Ectodermal cell (in vitro differentiated cells): Measurements from ENCODE around the gene ANKLE1.
"Not testable (repeated sequence)": the region's sequence is repeated elsewhere in the genome, so short reads cannot be mapped to it uniquely, and the experiment has no call there.

Experiments
- H3K27ac ChIP-seq: 2 replicates; pipeline ENCODE4 v1.7.0; 2013; ENCODE audit warnings: mild to moderate bottlenecking, low read depth, low read length; ENCODE audit not compliant: insufficient read depth, poor library complexity, severe bottlenecking
- H3K27me3 ChIP-seq: 2 replicates; pipeline ENCODE4 v1.7.0; 2013; ENCODE audit warnings: mild to moderate bottlenecking, low read length; ENCODE audit not compliant: insufficient read depth, control insufficient read depth, poor library complexity, severe bottlenecking
- H3K36me3 ChIP-seq: one replicate; pipeline ENCODE4 v1.7.0; 2013; ENCODE audit warnings: low read length; ENCODE audit not compliant: control insufficient read depth, insufficient read depth
- H3K4me1 ChIP-seq: one replicate; pipeline ENCODE4 v1.7.0; 2013; ENCODE audit warnings: low read length; ENCODE audit not compliant: control insufficient read depth, insufficient read depth
- H3K4me3 ChIP-seq: 2 replicates; pipeline ENCODE4 v1.7.0; 2013; ENCODE audit warnings: low read depth, low read length, control low read depth; ENCODE audit not compliant: insufficient read depth
- H3K9me3 ChIP-seq: 2 replicates; pipeline ENCODE4 v1.7.0; 2013; ENCODE audit warnings: mild to moderate bottlenecking, low read length, moderate library complexity; ENCODE audit not compliant: control insufficient read depth
- WGBS, 2 experiments: methylation state at CpG; one replicate each; pipeline ENCODE4 v1.1.7; 2013; ENCODE audit warnings: missing lambda C conversion rate in 2 of 2; 5-methylcytosine and 5-hydroxymethylcytosine counted together

Gene ANKLE1

DNA sequence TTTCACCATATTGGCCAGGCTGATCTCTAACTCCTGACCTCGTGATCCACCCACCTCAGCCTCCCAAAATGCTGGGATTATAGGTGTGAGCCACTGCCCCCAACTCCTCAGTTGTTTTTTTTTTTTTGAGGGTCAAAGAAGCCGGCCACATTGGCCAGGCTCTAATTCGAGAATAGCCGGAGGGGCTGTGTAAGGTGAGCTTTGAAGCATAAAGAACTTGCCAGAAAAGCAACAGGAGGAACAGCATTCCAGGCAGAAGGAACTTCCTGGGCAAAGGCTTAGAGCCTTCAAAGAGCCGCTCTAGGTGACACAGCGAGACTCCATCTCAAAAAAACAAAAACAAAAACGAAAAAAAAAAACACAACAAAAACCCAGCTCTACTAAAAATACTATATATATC is 15.7 kb upstream of the ANKLE1 start:
- WGBS, 2 experiments: 90 to 94% methylated on average over 7 of the region's 7 CpGs
- Histone ChIP-seq H3K27ac (no peak overlapping the region), H3K27me3 (no peaks in the 10 kb centered on the region), H3K9me3 (no peaks in the 10 kb centered on the region), H3K36me3 (peaks cover 11% of the 10 kb centered on the region), H3K4me1 (peaks cover 6% of the 10 kb centered on the region), H3K4me3 (no peak overlapping the region)

DNA sequence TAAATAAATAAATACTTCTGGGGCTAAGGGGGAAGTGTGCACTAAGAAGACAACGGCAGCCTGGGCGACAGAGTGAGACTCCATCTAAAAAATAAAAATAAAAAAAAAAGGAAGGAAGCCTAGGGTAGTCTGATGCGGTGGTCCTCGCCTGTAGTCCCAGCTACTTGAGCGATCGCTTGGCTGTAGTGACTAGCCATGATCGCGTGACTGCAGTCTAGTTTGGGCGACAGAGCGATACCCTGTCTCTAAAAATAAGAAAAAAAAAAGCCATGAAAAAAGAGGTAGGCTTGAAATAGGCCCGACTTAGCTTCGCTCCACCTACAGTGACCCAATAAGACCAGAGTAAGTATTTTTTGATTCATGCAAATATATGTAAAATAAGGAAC is 15.1 kb upstream of the ANKLE1 start:
- Histone ChIP-seq H3K4me1 (peaks cover 6% of the 10 kb centered on the region), H3K27ac (no peak overlapping the region)
- 87 to 90% methylated on average over 12 of the region's 12 CpGs for WGBS, 2 experiments

DNA sequence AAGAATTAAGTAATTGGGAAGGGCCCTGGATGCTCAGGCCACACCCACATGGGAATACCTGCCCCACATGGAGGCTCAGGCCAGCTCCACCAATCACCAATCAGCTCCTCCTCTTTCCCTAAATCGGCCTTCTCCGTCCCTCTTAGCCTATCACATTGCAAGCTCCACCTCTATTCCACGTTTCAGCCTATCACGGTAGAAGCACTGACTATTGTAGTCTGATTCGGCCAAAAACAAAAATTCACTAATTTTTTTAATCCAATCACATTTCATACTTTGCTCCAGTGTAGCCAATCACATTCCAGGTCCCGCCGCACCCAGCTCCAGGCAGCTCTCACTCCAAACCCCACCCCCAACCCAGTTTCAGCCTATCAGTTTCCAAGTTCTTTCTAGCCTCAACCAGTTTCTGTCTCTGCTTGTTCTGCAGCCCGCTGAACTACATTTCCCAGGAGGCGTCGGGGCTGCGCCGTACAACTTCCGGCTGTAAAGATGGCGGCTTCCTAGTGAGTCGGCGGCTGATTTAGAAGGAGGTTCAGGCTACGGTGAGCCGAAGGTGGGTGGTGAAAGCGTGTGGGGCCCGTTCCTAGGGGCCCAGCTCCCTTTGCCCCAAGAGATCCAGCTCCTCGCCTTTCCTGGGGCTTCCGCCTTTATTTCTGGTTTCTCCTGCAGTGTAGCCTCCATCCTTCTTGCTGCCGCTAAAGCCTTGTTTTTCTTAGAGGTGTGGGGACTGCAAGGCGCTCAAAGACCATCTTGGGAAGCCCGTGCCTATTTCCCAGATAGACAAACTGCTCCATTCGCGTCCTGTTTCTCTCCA is 14.5 kb upstream of the ANKLE1 start, which contains the start of gene BABAM1:
Gene BABAM1, plus strand, starts transcription at position 469 of the 814 bp plus-strand sequence. CDS start 1,364 bp downstream, outside the sequence.
- Histone ChIP-seq H3K4me3 (peak within 1 kb of the TSS; percentile 87), H3K4me1 (peaks cover 6% of the 10 kb centered on the region), H3K36me3 (peaks cover 11% of the 10 kb centered on the region), H3K9me3 (no peaks in the 10 kb centered on the region), H3K27me3 (no peaks in the 10 kb centered on the region), H3K27ac (no peak within 1 kb of the TSS)
- WGBS, 2 experiments: 1% methylated on average over 27 of the region's 27 CpGs

More for the DNA sequence above, 15.1 kb upstream of the ANKLE1 start:
- H3K36me3 ChIP-seq: peaks cover 11% of the 10 kb centered on the region
- H3K27me3 ChIP-seq: no peaks in the 10 kb centered on the region
- H3K9me3 ChIP-seq: no peaks in the 10 kb centered on the region
- H3K4me3 ChIP-seq: no peak overlapping the region

DNA sequence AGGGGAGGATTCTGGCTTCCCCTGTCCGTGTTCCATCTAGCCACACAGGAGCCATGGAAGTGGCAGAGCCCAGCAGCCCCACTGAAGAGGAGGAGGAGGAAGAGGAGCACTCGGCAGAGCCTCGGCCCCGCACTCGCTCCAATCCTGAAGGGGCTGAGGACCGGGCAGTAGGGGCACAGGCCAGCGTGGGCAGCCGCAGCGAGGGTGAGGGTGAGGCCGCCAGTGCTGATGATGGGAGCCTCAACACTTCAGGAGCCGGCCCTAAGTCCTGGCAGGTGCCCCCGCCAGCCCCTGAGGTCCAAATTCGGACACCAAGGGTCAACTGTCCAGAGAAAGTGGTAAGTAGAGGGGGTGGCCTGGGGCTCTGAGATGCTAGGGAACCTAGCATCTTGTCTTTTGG is 12.9 kb upstream of the ANKLE1 start:
- peaks cover 6% of the 10 kb centered on the region for H3K4me1 ChIP-seq
- H3K27ac ChIP-seq: no peak overlapping the region
- WGBS, 2 experiments: 93 to 96% methylated on average over 13 of the region's 13 CpGs
- no peaks in the 10 kb centered on the region for H3K9me3 ChIP-seq
- no peak overlapping the region for H3K4me3 ChIP-seq
- peaks cover 18% of the 10 kb centered on the region for H3K36me3 ChIP-seq
- H3K27me3 ChIP-seq: no peaks in the 10 kb centered on the region

DNA sequence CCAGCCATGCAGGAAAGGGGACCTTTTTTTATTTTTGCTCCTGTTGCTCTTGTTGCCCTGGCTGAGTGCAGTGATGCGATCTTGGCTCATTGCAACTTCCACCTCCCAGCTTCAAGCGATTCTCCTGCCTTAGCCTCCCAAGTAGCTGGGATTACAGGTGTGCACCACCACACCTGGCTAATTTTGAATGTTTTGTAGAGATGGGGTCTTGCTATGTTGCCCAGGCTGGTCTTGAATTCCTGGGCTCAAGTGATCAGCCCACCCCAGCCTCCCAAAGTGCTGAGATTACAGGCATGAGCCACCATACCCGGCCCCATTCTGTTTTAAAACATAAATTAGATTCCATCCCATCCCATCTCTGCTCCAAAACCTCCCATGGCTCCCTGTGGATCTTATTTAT is 6.8 kb upstream of the ANKLE1 start:
- H3K36me3 ChIP-seq: peaks cover 41% of the 10 kb centered on the region
- H3K27me3 ChIP-seq: not testable (repeated sequence)
- 89 to 96% methylated on average over 3 of the region's 3 CpGs for WGBS, 2 experiments

DNA sequence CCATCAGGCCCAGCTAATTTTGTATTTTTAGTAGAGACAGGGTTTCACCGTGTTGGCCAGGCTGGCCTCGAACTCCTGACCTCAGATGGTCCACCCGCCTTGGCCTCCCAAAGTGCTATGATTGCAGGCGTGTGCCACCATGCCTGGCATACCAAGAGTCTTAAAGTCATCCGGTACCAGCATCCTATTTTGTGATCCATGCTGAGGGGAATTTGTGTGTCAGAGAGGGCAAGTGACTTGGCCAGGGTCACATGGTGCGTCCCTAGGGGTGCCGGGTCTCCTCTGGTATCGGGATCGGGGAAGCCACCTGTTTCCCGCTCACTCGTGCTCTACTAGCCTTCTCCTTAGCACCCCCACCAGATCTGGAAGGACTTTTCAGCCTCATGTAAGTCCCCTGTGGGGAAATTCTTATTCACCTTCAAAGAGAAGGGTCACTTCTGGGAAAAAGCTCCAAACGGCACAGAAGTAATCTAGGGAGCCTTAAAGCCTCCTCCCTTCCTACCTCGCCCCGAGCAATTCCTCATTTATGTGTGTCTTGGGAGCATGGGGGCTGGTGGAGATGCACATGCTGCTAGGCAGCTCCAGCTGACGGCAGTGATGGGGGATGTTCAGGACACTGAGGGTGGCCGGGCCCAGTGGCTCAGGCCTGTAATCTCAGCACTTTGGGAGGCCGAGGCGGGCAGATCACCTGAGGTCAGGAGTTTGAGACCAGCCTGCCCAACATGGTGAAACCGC is 6.1 kb upstream of the ANKLE1 start:
- H3K27me3 ChIP-seq: peaks cover under 1% of the 10 kb centered on the region
- H3K9me3 ChIP-seq: no peaks in the 10 kb centered on the region
- H3K4me3 ChIP-seq: no peak overlapping the region
- no peak overlapping the region for H3K27ac ChIP-seq
- 95% methylated on average over 19 of the region's 19 CpGs for WGBS, 2 experiments
- peaks cover 37% of the 10 kb centered on the region for H3K36me3 ChIP-seq
- no peaks in the 10 kb centered on the region for H3K4me1 ChIP-seq

More for the DNA sequence above, 6.8 kb upstream of the ANKLE1 start:
- not testable (repeated sequence) for H3K4me1 ChIP-seq, H3K4me3 ChIP-seq, H3K9me3 ChIP-seq, H3K27ac ChIP-seq

DNA sequence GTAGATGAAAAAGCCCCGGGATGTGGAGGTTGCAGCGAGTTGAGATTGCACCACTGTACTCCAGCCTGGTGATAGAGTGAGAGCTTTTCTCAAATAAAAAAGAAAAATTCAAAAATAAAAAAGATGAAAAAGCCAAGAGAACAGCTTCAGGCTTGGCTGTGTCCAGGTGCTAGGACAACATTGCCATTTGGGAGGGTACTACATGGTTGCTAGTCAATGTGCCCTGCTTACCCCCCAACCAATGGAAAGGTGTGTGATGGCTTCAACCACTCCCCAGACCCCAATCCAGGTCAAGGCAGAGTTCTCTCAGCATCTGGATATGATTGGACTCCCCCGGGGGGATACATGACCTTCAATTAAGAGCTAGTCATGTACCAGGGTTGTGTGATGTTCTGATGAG is 2.3 kb upstream of the ANKLE1 start:
- no peaks in the 10 kb centered on the region for H3K4me1 ChIP-seq
- 78% methylated on average over 3 of the region's 3 CpGs for WGBS, 2 experiments
- no peak overlapping the region for H3K27ac ChIP-seq
- H3K4me3 ChIP-seq: no peak overlapping the region
- H3K27me3 ChIP-seq: peaks cover 21% of the 10 kb centered on the region
- H3K36me3 ChIP-seq: peaks cover 24% of the 10 kb centered on the region
- H3K9me3 ChIP-seq: no peaks in the 10 kb centered on the region

DNA sequence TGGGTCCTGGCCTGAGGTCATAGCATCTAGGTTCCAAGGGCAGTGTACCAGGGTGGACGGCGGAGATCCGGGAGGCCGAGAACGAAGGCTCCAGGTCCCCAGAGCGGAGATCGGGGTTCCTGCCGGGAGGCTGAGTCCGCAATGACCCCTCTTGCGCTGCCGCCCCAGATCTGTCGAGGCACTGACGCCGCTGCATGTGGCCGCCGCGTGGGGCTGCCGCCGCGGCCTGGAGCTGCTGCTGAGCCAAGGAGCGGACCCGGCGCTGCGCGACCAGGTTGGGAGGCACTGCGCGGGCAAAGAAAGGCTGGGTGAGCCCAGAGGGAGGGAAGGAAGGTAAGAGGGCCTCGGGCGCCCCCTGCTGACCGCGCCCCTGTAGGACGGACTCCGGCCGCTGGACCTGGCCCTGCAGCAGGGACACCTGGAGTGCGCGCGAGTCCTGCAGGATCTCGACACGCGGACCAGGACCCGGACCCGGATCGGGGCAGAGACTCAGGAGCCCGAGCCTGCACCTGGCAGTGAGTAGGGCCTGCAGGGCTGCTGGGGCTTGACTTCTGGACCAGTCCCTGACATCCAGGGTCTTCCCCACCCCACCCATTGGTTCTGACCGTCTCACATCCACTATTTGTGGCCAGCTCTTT is 906 bp downstream of the ANKLE1 start:
- Histone ChIP-seq H3K4me3 (peak overlapping the region; percentile 24), H3K36me3 (peaks cover 5% of the 10 kb centered on the region), H3K27me3 (peaks cover 21% of the 10 kb centered on the region), H3K27ac (no peak overlapping the region), H3K4me1 (no peaks in the 10 kb centered on the region), H3K9me3 (no peaks in the 10 kb centered on the region)
- 13 to 14% methylated on average over 45 of the region's 45 CpGs for WGBS, 2 experiments

DNA sequence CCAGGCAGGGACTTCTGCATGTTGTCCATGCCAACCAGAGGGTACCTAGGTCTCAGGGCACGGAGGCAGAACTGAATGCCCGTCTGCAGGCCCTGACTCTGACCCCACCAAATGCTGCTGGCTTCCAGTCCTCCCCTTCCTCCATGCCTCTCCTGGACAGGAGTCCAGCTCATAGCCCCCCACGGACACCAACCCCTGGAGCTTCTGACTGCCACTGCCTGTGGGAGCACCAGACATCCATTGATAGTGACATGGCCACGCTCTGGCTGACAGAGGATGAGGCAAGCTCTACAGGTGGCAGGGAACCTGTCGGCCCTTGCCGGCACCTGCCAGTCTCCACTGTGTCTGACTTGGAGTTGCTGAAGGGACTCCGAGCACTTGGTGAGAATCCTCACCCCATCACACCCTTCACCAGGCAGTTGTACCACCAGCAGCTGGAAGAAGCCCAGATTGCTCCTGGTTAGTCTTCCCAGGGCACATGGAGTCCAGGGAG is 1.8 kb downstream of the ANKLE1 start:
- 92% methylated on average over 7 of the region's 7 CpGs for WGBS, 2 experiments
- H3K27ac ChIP-seq: no peak overlapping the region
- no peak overlapping the region for H3K4me3 ChIP-seq
- no peaks in the 10 kb centered on the region for H3K9me3 ChIP-seq
- peaks cover 3% of the 10 kb centered on the region for H3K36me3 ChIP-seq
- H3K27me3 ChIP-seq: peaks cover 21% of the 10 kb centered on the region
- H3K4me1 ChIP-seq: no peaks in the 10 kb centered on the region
